Spleen (tissue), 11 donors: ENCODE results near the gene AHCTF1. TPM values are rescaled to one million over a fixed set of nuclear protein-coding genes. Genes with fewer than 3 reads are reported as not detected.
A peak's percentile ranks its signal among the peaks of the same experiment; 100 is the strongest.

Experiments
- DNase-seq: peaks from one replicate; pipeline ENCODE4 v3.0.0-alpha.2; 2020
- H3K27ac ChIP-seq, 8 donors: fragments of 200-600 bp; sonication (generic) in 7 of 8; 1 replicate in 4 of 8; 2 replicates in 4 of 8; pipeline versions ENCODE4 v1.5.0 to v1.8.0; 2016 to 2021; ENCODE audit warnings: inconsistent platforms in 4 of 8, mild to moderate bottlenecking in 4 of 8, moderate library complexity in 1 of 8
- H3K27me3 ChIP-seq, 7 donors: fragments of 200-600 bp; sonication (generic) in 6 of 7; replicated peaks in 1 of 7; 1 replicate in 4 of 7; 2 replicates in 3 of 7; pipeline versions ENCODE4 v1.5.0 to v1.8.0; 2016 to 2021; ENCODE audit warnings: inconsistent platforms in 3 of 7, mild to moderate bottlenecking in 1 of 7
- H3K36me3 ChIP-seq, 6 donors: fragments of 200-600 bp; sonication (generic) in 5 of 6; 1 replicate in 4 of 6; 2 replicates in 2 of 6; pipeline versions ENCODE4 v1.5.0 to v1.8.0; 2016 to 2021; ENCODE audit warnings: inconsistent platforms in 2 of 6
- H3K4me1 ChIP-seq, 6 donors: fragments of 200-600 bp; sonication (generic) in 5 of 6; 1 replicate in 3 of 6; 2 replicates in 3 of 6; pipeline versions ENCODE4 v1.5.0 to v1.8.0; 2016 to 2021; ENCODE audit warnings: inconsistent platforms in 3 of 6
- H3K4me3 ChIP-seq, 8 donors: fragments of 200-600 bp; sonication (generic) in 7 of 8; 1 replicate in 4 of 8; 2 replicates in 4 of 8; pipeline versions ENCODE4 v1.5.0 to v1.8.0; 2016 to 2021; ENCODE audit warnings: inconsistent platforms in 4 of 8, mild to moderate bottlenecking in 4 of 8, moderate library complexity in 2 of 8
- H3K9me3 ChIP-seq, 8 donors: fragments of 200-600 bp; sonication (generic) in 7 of 8; 1 replicate in 4 of 8; 2 replicates in 4 of 8; pipeline versions ENCODE4 v1.5.0 to v1.8.0; 2016 to 2021; ENCODE audit warnings: inconsistent platforms in 4 of 8
- POLR2A ChIP-seq, 3 donors: fragments of 450-650 bp; IDR thresholded peaks; one replicate each; pipeline ENCODE4 v1.5.1; 2017; ENCODE audit warnings: antibody characterized with exemption in 3 of 3, mild to moderate bottlenecking in 1 of 3
- POLR2AphosphoS5 ChIP-seq, 3 donors: sonication (generic); formaldehyde crosslinking; IDR thresholded peaks; one replicate each; pipeline ENCODE4 v1.5.1; 2017; ENCODE audit warnings: antibody characterized with exemption in 3 of 3
- WGBS, 5 donors: extraction: QIAGEN DNeasy Blood & Tissue Kit in 3 of 5; methylation state at CpG; one replicate each; pipeline versions ENCODE4 v1.1.5 to v1.1.7; 2013 to 2018; 5-methylcytosine and 5-hydroxymethylcytosine counted together
- intact Hi-C: fragments of 100-400 bp; cut with DNase I; formaldehyde crosslinking; loops from one replicate; pipeline ENCODE4 v1.15.0; 2023; ENCODE audit warnings: low total_unique reads
- polyA plus RNA-seq, 3 donors: library from polyadenylated mRNA; stranded (reverse); fragments of 200-250 nt; gene quantifications; one replicate each; pipeline ENCODE4 v1.2.1, GENCODE V29; 2013
- total RNA-seq, 7 donors: library from RNA; depleted of rRNA in 3 of 7; stranded (reverse); fragments of >200 nt in 3 of 7; fragmentation: NEBNext Ultra II Directional in 4 of 7; extraction: Animal tissue kit (Norgen Biotek cat#: 25700) in 4 of 7; gene quantifications; one replicate each; pipeline versions ENCODE4 v1.1.0 to v1.2.1, GENCODE V29; 2016 to 2021
- TF ChIP-seq, protein P1 (sequence below), 11 experiments: fragments of 200-600 bp in 7 of 11; fragments of 450-650 bp in 4 of 11; sonication (generic) in 4 of 11; IDR thresholded peaks in 8 of 11; conservative IDR thresholded peaks in 3 of 11; 1 replicate in 7 of 11; 2 replicates in 4 of 11; pipeline versions ENCODE4 v1.4.0 to v1.8.0; 2016 to 2021; ENCODE audit warnings: antibody characterized with exemption in 11 of 11, inconsistent platforms in 4 of 11, mild to moderate bottlenecking in 1 of 11
- donor health status: healthy with polysubstance abuse.
- donor health status: DM: no; HTN: no; CAD: no; lungs with moderate emphysema.
- donor health status: DM: no; HTN: no; CAD: no.
- donor health status: Bipolar disorder and iron deficiency.
- donor health status: healthy.
- donor health status: DM: no; HTN: no; CAD: no.
- donor health status: DM: yes; HTN: yes; CAD: no.

Gene AHCTF1
- total and polyA plus RNA-seq, 10 donors, result 8.1 to 68.8 (median 39.1) TPM

DNA sequence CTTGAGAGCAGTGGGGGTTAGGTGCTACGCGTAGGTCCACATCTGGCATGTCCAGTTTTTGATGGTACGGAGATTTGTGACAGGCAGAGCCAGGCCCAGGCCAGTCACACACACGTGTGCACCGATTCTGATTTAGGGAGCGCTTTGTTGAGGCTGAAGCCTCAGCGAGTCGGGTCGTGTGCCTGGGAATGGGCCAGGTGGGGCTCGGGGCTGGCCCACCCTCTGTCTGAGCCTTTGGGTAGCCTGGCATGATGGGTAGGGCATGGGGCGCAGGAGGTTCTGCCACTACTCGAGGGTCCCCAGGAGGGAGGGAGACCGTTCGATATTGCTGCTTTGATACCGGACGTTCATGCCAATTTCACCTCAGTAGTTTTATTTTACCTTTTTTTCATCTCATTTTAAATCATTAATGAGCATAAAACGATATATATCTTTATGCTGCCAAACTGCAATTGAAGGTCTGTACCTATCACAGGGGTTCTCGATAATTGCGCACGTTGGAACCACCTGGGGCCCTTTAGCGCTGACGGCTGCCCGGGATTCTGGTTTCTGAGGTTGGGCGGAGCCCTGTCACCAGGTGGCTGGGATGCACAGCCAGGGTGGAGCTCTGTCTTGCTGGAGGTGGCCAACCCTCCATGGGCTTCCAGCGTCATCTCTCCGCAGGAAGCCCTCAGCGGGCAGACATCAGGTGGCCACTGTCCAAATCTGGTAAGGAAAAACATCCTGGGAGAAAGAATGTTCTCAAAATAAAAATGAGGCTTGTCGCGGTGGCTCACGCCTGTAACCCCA is 135.6 kb downstream of the AHCTF1 start:
- DNase-seq, result no peak
- Histone ChIP-seq H3K4me1 (no peaks in the 10 kb centered on the region), H3K27me3 (peaks cover 0 to 24% (median 0%) of the 10 kb centered on the region in 7 donors), H3K9me3 (no peaks in the 10 kb centered on the region), H3K36me3 (no peaks in the 10 kb centered on the region), H3K27ac (no peak overlapping the region), H3K4me3 (no peak overlapping the region)
- 93 to 95% (median 94%) methylated on average over 30 of the region's 30 CpGs for WGBS, 5 donors
- intact Hi-C loops, result no loop called here
- TF ChIP-seq POLR2A (IDR thresholded peaks at IDR 0.05), result no peak

DNA sequence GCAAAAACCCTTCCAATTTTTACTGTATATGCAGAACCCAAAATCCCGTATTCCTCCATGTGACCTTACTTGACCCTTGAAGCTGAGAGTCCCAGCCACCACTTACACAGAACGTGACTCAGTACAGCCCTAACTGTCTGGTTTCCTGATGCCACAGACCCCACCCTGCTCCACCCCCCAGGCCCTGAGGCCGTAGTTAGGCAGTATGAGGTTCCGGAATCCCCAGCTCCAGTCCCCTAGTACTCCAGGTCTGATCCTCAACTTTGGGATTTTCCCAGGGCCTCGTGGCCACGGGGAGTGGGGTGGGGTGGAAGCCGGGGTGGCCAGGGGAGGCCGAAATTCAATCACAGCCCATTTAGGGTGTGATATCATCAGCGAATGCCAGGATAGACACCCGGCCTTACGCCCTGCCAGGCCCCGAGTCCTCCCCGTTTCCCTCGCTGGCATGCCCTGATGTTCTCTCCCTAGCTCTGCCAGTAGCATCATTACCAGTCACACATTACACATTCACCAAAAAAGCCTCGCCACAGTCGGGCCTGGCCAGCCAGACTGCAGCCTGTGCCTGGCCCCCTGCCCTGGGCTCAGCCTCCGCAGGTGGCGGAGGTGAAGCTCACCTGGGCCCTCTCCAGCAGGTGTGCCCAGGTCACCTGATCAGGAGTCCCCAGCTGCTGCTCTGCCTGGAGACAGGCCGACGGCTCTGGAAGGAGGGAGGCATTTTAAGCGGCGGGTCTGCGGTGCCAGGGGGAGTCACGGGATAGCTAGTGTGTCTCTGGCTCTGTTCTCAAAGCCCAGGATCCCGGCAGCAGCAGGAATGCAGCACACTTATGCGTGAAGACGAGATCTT is 136.7 kb downstream of the AHCTF1 start:
- Histone ChIP-seq H3K4me1 (no peaks in the 10 kb centered on the region), H3K4me3 (no peak overlapping the region), H3K27ac (no peak overlapping the region), H3K9me3 (no peaks in the 10 kb centered on the region), H3K27me3 (peaks cover 0 to 34% (median 0%) of the 10 kb centered on the region in 7 donors), H3K36me3 (no peaks in the 10 kb centered on the region)
- intact Hi-C loops, result no loop called here
- DNase-seq, result no peak
- 75 to 85% (median 82%) methylated on average over 25 to 27 of the region's 27 CpGs for WGBS, 5 donors
- no peak for TF ChIP-seq POLR2AphosphoS5 (IDR thresholded peaks at IDR 0.05)
- TF ChIP-seq POLR2A (IDR thresholded peaks at IDR 0.05), result no peak
- TF ChIP-seq, protein P1, sequence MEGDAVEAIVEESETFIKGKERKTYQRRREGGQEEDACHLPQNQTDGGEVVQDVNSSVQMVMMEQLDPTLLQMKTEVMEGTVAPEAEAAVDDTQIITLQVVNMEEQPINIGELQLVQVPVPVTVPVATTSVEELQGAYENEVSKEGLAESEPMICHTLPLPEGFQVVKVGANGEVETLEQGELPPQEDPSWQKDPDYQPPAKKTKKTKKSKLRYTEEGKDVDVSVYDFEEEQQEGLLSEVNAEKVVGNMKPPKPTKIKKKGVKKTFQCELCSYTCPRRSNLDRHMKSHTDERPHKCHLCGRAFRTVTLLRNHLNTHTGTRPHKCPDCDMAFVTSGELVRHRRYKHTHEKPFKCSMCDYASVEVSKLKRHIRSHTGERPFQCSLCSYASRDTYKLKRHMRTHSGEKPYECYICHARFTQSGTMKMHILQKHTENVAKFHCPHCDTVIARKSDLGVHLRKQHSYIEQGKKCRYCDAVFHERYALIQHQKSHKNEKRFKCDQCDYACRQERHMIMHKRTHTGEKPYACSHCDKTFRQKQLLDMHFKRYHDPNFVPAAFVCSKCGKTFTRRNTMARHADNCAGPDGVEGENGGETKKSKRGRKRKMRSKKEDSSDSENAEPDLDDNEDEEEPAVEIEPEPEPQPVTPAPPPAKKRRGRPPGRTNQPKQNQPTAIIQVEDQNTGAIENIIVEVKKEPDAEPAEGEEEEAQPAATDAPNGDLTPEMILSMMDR (IDR thresholded peaks at IDR 0.05 in 8 of 11, conservative IDR thresholded peaks at IDR 0.05 in 3 of 11), result no peak

DNA sequence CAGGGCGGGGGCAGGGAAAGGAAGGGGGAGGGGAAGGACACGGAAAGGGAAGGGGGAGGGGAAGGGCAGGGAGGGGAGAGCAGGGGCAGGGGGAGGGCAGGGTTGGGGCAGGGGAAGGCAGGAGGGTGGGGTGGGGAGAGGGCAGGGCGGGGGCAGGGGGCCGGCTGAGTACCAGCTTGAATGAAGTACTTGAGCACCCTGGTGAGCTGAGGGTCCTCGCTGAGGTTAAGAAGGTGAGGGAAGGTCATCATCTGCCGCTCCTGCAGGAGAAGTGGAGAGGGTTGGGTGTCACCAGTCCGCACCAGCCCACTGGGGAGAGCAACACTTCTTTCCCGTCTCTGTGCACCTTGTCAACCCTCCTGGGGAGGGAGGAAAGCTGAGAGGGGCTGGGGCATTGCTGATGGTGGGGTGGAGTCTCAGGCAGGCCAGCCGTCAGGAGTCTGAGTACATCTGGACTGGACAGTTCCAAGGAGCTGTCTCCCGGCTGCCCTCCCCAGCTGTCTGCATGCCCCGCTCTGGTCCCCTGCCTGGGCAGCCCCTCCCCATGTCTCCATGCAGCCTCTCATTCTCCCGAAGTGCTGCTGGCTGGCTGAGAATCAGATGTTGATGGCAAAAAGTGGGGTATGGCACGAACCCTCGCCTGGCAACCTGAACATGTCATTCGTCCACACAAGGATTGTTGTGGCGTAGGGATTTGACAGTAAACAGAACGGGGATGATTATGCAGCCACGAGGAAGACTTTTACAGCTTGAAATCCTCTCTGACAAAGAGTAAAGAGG is 137.5 kb downstream of the AHCTF1 start:
- no peak overlapping the region for H3K4me3 ChIP-seq
- intact Hi-C loops, result no loop called here
- DNase-seq, result no peak
- no peak overlapping the region for H3K27ac ChIP-seq
- peaks cover 0 to 3% (median under 1%) of the 10 kb centered on the region in 6 donors for H3K4me1 ChIP-seq
- H3K27me3 ChIP-seq, result peaks cover 0 to 42% (median 0%) of the 10 kb centered on the region in 7 donors
- 63 to 72% (median 65%) methylated on average over 16 to 18 of the region's 18 CpGs for WGBS, 5 donors
- TF ChIP-seq, protein P1 (IDR thresholded peaks at IDR 0.05 in 8 of 11, conservative IDR thresholded peaks at IDR 0.05 in 3 of 11), result no peak
- no peak for TF ChIP-seq POLR2A (IDR thresholded peaks at IDR 0.05)
- no peak for TF ChIP-seq POLR2AphosphoS5 (IDR thresholded peaks at IDR 0.05)
- H3K36me3 ChIP-seq, result no peaks in the 10 kb centered on the region
- no peaks in the 10 kb centered on the region for H3K9me3 ChIP-seq

DNA sequence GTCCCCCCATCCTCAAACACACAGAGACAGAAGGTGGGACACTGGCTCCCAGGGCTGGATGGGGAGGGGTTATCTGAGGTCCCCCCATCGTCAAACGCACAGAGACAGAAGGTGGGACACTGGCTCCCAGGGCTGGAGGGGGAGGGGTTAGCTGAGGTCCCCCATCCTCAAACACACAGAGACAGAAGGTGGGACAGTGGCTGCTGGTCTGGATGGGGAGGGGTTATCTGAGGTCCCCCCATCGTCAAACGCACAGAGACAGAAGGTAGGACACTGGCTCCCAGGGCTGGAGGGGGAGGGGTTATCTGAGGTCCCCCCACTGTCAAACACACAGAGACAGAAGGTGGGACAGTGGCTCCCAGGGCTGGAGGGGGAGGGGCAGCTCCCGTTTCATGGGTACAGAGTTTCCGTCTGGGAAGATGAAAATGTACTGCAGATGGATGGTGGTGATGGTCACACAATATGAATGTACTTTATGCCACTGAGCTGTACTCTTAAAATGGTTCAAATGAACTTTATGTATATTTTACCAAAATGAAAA is 138.3 kb downstream of the AHCTF1 start:
- Histone ChIP-seq H3K27me3 (peaks cover 0 to 50% (median 0%) of the 10 kb centered on the region in 7 donors), H3K4me3 (no peak overlapping the region), H3K4me1 (peaks cover 0 to 10% (median 6%) of the 10 kb centered on the region in 6 donors), H3K9me3 (no peaks in the 10 kb centered on the region), H3K27ac (no peak overlapping the region), H3K36me3 (no peaks in the 10 kb centered on the region)
- DNase-seq, result peak; percentile 27
- no peak for TF ChIP-seq POLR2A (IDR thresholded peaks at IDR 0.05)
- no peak for TF ChIP-seq POLR2AphosphoS5 (IDR thresholded peaks at IDR 0.05)
- TF ChIP-seq, protein P1 (IDR thresholded peaks at IDR 0.05 in 8 of 11, conservative IDR thresholded peaks at IDR 0.05 in 3 of 11), result no peak
- intact Hi-C loops, result no loop called here
- 43 to 74% (median 61%) methylated on average over 6 of the region's 6 CpGs for WGBS, 5 donors
